AG04450 (cell line): Measurements from ENCODE around the gene KANSL3. TPM values are rescaled to one million over a fixed set of nuclear protein-coding genes. Genes with fewer than 3 reads are reported as not detected.

Experiments used
- CTCF ChIA-PET: fragments of 300-600, 350-600 bp; formaldehyde crosslinking; extraction: SDS; loops from one replicate; lab custom pipeline; 2022; ENCODE audit warnings: antibody characterized with exemption, inconsistent platforms; lab: Charles Lee
- POLR2A ChIA-PET: fragments of 350-600 bp; formaldehyde crosslinking; extraction: SDS; loops from one replicate; lab custom pipeline; 2021; ENCODE audit warnings: antibody characterized with exemption, inconsistent platforms; lab: Yijun Ruan, JAX
- DNase-seq: peaks from one replicate; pipeline ENCODE4 v3.0.0-alpha.2; 2011; ENCODE audit warnings: low read depth, low spot score
- H3K27ac ChIP-seq: one replicate; pipeline ENCODE4 v1.5.1; 2012; ENCODE audit warnings: low read depth, low read length, control low read depth
- H3K27me3 ChIP-seq: one replicate; pipeline ENCODE4 v1.6.0; 2012; ENCODE audit warnings: low read length; ENCODE audit not compliant: control insufficient read depth, insufficient read depth
- H3K4me3 ChIP-seq: 2 replicates; pipeline ENCODE4 v1.5.1; 2011; ENCODE audit warnings: mild to moderate bottlenecking, low read depth, low read length, control low read depth
- H3K9me3 ChIP-seq: 2 replicates; pipeline ENCODE4 v1.5.1; 2012; ENCODE audit warnings: low read length; ENCODE audit not compliant: control insufficient read depth, insufficient read depth
- polyA plus RNA-seq: library from polyadenylated mRNA; depleted of rRNA; stranded (reverse); fragments of >200 nt; gene quantifications from 2 replicates; pipeline ENCODE4 v1.2.3, GENCODE V29; 2011
- TF ChIP-seq, protein P1 (sequence below): IDR thresholded peaks from 2 replicates; pipeline ENCODE4 v1.5.1; 2011; ENCODE audit warnings: low read depth, low read length, control low read depth, inconsistent platforms

KANSL3 gene
- polyA plus RNA-seq, 1 experiment, result 17.1 TPM

- DNase-seq, result no peak
- TF ChIP-seq, protein P1, sequence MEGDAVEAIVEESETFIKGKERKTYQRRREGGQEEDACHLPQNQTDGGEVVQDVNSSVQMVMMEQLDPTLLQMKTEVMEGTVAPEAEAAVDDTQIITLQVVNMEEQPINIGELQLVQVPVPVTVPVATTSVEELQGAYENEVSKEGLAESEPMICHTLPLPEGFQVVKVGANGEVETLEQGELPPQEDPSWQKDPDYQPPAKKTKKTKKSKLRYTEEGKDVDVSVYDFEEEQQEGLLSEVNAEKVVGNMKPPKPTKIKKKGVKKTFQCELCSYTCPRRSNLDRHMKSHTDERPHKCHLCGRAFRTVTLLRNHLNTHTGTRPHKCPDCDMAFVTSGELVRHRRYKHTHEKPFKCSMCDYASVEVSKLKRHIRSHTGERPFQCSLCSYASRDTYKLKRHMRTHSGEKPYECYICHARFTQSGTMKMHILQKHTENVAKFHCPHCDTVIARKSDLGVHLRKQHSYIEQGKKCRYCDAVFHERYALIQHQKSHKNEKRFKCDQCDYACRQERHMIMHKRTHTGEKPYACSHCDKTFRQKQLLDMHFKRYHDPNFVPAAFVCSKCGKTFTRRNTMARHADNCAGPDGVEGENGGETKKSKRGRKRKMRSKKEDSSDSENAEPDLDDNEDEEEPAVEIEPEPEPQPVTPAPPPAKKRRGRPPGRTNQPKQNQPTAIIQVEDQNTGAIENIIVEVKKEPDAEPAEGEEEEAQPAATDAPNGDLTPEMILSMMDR, result no peak
- ChIA-PET POLR2A (no interaction called here), CTCF (interaction anchor here (0.8 to 3.8 kb wide), 23 partner anchors 9 to 289 kb away, joined by 3 to 46 read pairs (median 5); partner anchors contain the start of gene ARID5A)
- H3K9me3 ChIP-seq, result peaks cover 5% of the 10 kb centered on the region; the same call in 1 of the 2 replicates
- no peak overlapping the region for H3K4me3 ChIP-seq
- no peaks in the 10 kb centered on the region for H3K27me3 ChIP-seq
- no peak overlapping the region for H3K27ac ChIP-seq
Observed at GRCh38 chr2:96553176-96553956, 84.7 kb downstream of the KANSL3 start.

DNA sequence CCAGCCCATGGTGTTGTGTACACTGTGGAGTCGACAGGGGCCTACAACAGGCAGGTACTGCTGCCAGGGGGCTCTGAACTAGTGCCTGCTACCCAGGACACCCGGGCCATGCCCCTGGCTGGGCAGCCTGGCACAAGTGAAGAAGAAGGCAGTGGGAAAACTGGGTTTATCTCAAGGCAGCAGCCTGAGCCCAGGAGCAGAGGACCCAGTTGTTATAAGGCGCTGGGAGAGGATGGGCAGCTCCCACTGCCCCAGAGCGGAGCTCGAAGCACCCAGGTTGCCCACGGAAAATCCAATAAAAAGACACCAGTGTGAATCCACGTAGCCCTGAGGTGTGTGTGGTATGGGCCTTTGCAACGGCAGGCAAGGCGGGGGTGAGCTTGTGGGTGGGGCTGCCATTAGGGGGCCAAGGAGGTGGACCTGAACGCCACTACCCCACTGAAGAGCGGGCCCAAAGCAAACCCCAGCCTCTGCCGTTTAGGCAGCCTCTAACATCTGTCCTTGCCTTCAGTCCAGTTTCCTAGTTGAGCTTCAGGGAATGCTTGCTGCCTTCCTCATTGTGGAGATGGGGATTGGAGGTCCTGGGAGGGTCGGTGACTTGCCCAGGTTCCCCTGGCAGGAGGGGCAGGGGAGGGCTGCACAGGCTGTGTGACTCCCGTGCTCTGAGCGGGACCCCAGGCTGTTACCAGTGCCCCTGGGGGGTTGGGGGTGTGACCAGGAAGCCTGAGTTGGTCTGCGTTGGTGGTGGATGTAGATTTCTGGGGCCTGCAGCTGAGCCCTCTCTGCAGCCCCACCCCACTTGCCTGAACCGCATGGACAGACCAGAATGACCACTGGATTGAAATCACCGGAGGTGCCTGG is 85.6 kb downstream of the KANSL3 start:
- ChIA-PET CTCF (no interaction called here), POLR2A (interaction anchor here (0.6 kb wide), 1 partner anchor 156 kb away, joined by 5 read pairs; no protein-coding TSS in a partner anchor)

GRCh38 chr2:96551605-96552314 is 86.4 kb downstream of the KANSL3 start:
- no peak for DNase-seq
- POLR2A ChIA-PET, result interaction anchor here (0.6 kb wide), 1 partner anchor 157 kb away, joined by 5 read pairs; no protein-coding TSS in a partner anchor
- TF ChIP-seq, protein P1, result no peak
- Histone ChIP-seq H3K4me3 (no peak overlapping the region), H3K9me3 (peaks cover under 1% of the 10 kb centered on the region; the same call in 1 of the 2 replicates), H3K27me3 (no peaks in the 10 kb centered on the region), H3K27ac (no peak overlapping the region)
- CTCF ChIA-PET, result no interaction called here

More for the DNA sequence above, 85.6 kb downstream of the KANSL3 start:
- TF ChIP-seq, protein P1, result no peak
- H3K4me3 ChIP-seq, result no peak overlapping the region
- peaks cover 5% of the 10 kb centered on the region; the same call in 1 of the 2 replicates for H3K9me3 ChIP-seq
- no peaks in the 10 kb centered on the region for H3K27me3 ChIP-seq
- H3K27ac ChIP-seq, result no peak overlapping the region
- DNase-seq, result no peak

GRCh38 chr2:96550787-96551604 is 87.1 kb downstream of the KANSL3 start:
- no peaks in the 10 kb centered on the region for H3K27me3 ChIP-seq
- no peaks in the 10 kb centered on the region for H3K9me3 ChIP-seq
- H3K27ac ChIP-seq, result no peak overlapping the region
- ChIA-PET CTCF (no interaction called here), POLR2A (no interaction called here)
- no peak overlapping the region for H3K4me3 ChIP-seq
- DNase-seq, result no peak
- TF ChIP-seq, protein P1, result no peak
